ENCODE data around the gene TMEM165. TPM values are rescaled to one million over a fixed set of nuclear protein-coding genes. Genes with fewer than 3 reads are reported as not detected.
A peak's percentile ranks its signal among the peaks of the same experiment; 100 is the strongest.

The TMEM165 gene
- total and polyA plus RNA-seq, 9 of the 15 experiments (the other 6 are each of a cell fraction or from before 2014, with no cell fraction given) = 21.3 to 145 (median 96.8) TPM

DNA sequence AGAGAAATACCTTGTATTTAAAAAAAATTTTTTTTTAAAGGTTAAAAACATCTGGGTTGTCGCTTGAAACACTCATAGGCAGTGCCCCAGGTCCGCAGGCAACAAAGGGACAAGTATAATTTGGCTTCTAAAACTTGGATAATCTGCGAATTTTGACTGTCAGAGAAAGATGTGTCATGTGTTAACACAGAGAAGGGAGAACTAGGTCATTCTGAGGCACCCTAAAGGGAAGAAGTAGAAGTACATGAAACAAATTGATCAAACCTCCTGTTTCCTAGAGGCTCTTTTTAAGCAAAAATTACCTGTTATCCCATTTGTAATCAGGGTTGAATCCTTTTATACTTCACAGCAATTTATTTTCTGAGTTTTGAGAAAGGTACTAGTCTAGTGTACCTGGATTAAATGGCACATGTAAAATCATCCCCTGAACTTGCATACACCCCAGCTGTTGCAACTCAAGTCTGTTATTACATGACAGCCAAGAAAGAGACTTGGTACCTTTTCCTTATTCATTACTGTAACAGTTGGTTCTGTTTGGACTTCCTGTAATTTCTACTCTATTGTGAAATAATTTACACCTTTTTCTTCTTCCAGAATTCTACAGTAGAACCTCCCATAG, 48.0 kb upstream of the TMEM165 start:
- H3K79me2 ChIP-seq (ENCODE audit: control insufficient read depth, insufficient read depth, low read length) = peaks cover 33% of the 10 kb centered on the region
- FAIRE-seq (peak; percentile 63), DNase-seq (ENCODE audit: extremely low read depth in 1 of 4, low spot score in 3 of 4) (peak in 2 of 4 experiments; percentile 34 to 55), ATAC-seq (peak; percentile 41)
- TSS peak; percentile 51 for BruUV-seq (replicated peaks)
- intact Hi-C loops (cut with micrococcal nuclease) (loop anchor here (2.0 to 10.0 kb wide), 6 partner anchors 39 to 517 kb away; partner anchors contain the start of genes CLOCK and NMU), in situ Hi-C loops (cut with MboI) (loop anchor here (10.0 kb wide), 1 partner anchor 197 kb away; the partner anchor contains the start of gene CLOCK)
- peak overlapping the region; percentile 98 for H2AFZ ChIP-seq (ENCODE audit: low read depth, low read length)
- ChIA-PET CTCF (ENCODE audit: low intra/inter-chr PET ratio) (interaction anchor here (1.9 kb wide), 1 partner anchor 389 kb away, joined by 8 read pairs; no protein-coding TSS in a partner anchor), POLR2A (interaction anchor here (1.3 kb wide), 1 partner anchor 26 kb away, joined by 4 read pairs; no protein-coding TSS in a partner anchor)
- 0 out of 2 replicates have a peak, but pooled peaks cover 1% of the 10 kb centered on the region for H3K9me3 ChIP-seq (replicated peaks; ENCODE audit: control insufficient read depth, insufficient read depth, low read depth, low read length)
- peak overlapping the region; percentile 62 for H3K4me3 ChIP-seq
- H3K9ac ChIP-seq (ENCODE audit: insufficient read depth in 1 of 2, low read depth in 2 of 2, low read length in 2 of 2) = peak overlapping the region; percentile 92 to 94; a peak in 3 of 4 replicates
- 5% methylated on average over 3 of the region's 3 CpGs for WGBS (ENCODE audit: insufficient coverage, low coverage, missing lambda C conversion rate)
- peaks cover 14% of the 10 kb centered on the region for H3K36me3 ChIP-seq (ENCODE audit: control insufficient read depth, insufficient read depth, low read length)
- H3K4me1 ChIP-seq (replicated peaks in 1 of 2; ENCODE audit: control insufficient read depth in 2 of 2, insufficient read depth in 2 of 2, low read length in 2 of 2) = peaks cover 12 to 15% of the 10 kb centered on the region in 2 experiments
- peak overlapping the region; percentile 96 for H3K4me2 ChIP-seq (ENCODE audit: insufficient read depth, low read length)
- H3K9me1 ChIP-seq (ENCODE audit: control insufficient read depth, insufficient read depth, low read length) = no peaks in the 10 kb centered on the region
- H4K20me1 ChIP-seq (replicated peaks; ENCODE audit: control insufficient read depth, insufficient read depth, low read length) = no peaks in the 10 kb centered on the region
- H3K27me3 ChIP-seq (ENCODE audit: control insufficient read depth in 2 of 2, insufficient read depth in 2 of 2, low read length in 2 of 2) = no peaks in the 10 kb centered on the region
- H3K27ac ChIP-seq (ENCODE audit: extremely low read depth, low read depth, low read length) = peak overlapping the region; percentile 96
- TF ChIP-seq EP400 (IDR thresholded peaks at IDR 0.05) = peak; percentile 76
- TF ChIP-seq, protein P1, sequence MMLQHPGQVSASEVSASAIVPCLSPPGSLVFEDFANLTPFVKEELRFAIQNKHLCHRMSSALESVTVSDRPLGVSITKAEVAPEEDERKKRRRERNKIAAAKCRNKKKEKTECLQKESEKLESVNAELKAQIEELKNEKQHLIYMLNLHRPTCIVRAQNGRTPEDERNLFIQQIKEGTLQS (IDR thresholded peaks at IDR 0.05) = peak; percentile 43; the same call in 1 of the 2 replicates
- TF ChIP-seq, protein P1 (CRISPR knock-in tag; conservative IDR thresholded peaks at IDR 0.05) = no peak
- TF ChIP-seq ZFP36 (IDR thresholded peaks at IDR 0.05; ENCODE audit: low read depth, low read length, partially characterized antibody) = peak; percentile 57
- TF ChIP-seq ZNF175 (CRISPR knock-in tag; IDR thresholded peaks at IDR 0.05; ENCODE audit: low read depth) = 0 out of 2 replicates have a peak, but pooled peaks have one; percentile 16
- TF ChIP-seq POLR2H (tag; IDR thresholded peaks at IDR 0.05; ENCODE audit: low read depth) = 0 out of 2 replicates have a peak, but pooled peaks have one; percentile 63
- TF ChIP-seq, protein P2, sequence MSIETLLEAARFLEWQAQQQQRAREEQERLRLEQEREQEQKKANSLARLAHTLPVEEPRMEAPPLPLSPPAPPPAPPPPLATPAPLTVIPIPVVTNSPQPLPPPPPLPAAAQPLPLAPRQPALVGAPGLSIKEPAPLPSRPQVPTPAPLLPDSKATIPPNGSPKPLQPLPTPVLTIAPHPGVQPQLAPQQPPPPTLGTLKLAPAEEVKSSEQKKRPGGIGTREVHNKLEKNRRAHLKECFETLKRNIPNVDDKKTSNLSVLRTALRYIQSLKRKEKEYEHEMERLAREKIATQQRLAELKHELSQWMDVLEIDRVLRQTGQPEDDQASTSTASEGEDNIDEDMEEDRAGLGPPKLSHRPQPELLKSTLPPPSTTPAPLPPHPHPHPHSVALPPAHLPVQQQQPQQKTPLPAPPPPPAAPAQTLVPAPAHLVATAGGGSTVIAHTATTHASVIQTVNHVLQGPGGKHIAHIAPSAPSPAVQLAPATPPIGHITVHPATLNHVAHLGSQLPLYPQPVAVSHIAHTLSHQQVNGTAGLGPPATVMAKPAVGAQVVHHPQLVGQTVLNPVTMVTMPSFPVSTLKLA (conservative IDR thresholded peaks at IDR 0.05) = peak; percentile 15 to 33; a peak in 2 of 4 replicates
- TF ChIP-seq SUPT5H (IDR thresholded peaks at IDR 0.05) = no peak
- peak; percentile 51 for TF ChIP-seq RBFOX2 (IDR thresholded peaks at IDR 0.05; ENCODE audit: low read depth, low read length)
- peak; percentile 78 for TF ChIP-seq MYC (IDR thresholded peaks at IDR 0.05; ENCODE audit: low read depth, low read length)
- no peak for TF ChIP-seq MYC (CRISPR knock-in tag; IDR thresholded peaks at IDR 0.05; ENCODE audit: borderline replicate concordance, low read depth)
- TF ChIP-seq BRD4 (IDR thresholded peaks at IDR 0.05) = 0 out of 2 replicates have a peak, but pooled peaks have one; percentile 46
- peak in 1 of 2 experiments; percentile 36; a peak in 1 of 4 replicates for TF ChIP-seq ARNT (IDR thresholded peaks at IDR 0.05)
- peak; percentile 86 for TF ChIP-seq CEBPB (tag; IDR thresholded peaks at IDR 0.05)
